HG02623 (cell line): ENCODE results near the gene PBX1.
"Not testable (repeated sequence)": the region's sequence is repeated elsewhere in the genome, so short reads cannot be mapped to it uniquely, and the experiment has no call there.

Experiments
- ATAC-seq: cut with Tn5 transposase; IDR thresholded peaks from one replicate; pipeline ENCODE4 v1.9.1; 2021; ENCODE audit warnings: moderate library complexity; ENCODE audit not compliant: unreplicated experiment

Gene PBX1

DNA sequence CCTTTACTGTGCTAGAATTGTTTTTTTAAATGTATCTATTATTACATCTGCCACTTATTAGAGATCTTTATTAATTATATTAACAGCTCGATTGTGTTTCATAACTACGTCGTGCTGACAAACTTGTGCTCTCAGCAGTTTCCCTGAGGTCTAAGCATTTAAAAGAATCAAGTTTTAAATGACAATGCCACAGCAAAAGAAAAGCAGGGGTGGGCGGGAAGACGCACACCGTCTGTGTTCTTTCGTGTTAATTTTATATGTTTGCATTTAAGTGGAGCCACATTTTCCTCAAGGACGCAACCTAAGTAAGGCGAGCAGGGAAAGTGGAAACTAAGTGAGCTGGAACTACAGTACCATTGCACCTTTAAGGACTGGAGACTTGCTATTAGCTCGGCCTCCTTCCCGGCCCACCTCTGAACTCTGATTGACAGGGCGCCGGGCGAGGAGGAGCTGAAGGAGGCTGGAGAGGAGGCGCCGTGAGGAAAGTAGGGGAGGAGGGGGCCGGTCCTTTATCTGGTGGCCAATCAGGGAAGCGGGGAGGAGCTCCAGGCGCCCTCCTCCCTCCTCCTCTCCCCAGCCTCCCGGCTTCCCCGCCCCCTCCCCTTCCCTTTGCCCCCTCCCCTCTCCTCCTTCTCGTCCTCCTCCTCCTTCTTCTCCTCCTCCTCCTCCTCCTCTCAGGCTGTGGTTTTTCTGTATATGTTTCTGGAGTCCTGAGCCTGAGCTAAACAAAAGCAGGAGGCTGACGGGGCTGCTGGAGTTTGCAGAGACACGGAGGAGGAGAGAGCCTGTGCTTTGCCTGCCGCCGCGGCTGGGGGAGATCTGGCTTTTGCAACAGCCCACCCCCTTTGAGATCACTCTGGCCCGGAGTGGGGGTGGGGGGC, at the start of gene PBX1:
Gene PBX1, plus strand, starts transcription at position 724 of the 881 bp plus-strand sequence.
- peak; percentile 100 for ATAC-seq

DNA sequence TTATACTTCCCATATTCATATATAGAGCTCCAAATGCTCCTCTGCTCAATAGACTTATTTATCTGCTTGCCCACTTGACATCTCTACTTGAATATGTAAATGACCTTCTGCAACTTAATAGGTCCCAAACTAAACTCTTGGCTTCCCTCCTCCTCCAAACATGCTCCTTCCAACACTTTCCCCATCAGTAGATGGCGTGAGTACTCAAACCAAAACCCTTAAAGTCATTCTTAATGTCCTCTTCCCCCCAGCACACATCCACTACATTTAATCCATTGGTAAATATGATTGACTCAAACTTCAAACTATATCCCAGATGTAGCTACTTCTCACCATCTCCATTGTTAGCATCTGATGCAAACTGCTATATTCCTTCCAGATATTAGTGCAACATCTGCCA, 48.5 kb upstream of the PBX1 start:
- no peak for ATAC-seq

DNA sequence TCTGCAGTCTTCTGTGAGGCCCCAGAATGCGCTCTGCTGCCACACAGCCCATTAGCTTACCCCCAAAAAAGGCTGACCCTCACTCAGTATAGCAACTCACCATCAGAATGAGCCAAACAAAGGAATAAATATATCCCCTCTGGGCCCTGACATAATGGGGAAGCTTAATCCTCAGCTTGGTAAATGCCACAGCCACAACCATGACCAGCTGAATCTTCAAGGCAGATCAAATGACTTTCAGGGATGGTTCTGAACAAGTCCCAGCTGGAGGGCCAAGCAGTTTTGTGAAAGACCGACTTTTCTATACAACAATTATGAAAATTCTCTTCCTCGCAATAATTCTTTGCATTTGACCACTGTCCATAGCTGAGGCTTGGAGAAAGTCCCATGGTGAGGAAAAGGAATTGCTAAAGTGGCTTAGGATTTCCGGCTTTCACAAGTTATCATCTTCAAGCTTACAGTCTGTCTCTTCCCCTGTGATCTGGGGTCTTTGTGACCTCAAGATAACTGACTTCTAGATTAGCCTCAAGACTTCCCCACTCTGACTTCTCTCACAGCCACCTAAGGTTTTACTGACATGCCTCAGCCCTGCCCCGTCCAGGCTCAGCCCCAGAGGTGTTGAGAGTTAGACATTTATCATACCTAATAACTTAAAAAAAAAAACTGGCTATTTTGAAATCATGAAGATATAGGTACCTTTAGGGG, 47.8 kb upstream of the PBX1 start:
- ATAC-seq: no peak

DNA sequence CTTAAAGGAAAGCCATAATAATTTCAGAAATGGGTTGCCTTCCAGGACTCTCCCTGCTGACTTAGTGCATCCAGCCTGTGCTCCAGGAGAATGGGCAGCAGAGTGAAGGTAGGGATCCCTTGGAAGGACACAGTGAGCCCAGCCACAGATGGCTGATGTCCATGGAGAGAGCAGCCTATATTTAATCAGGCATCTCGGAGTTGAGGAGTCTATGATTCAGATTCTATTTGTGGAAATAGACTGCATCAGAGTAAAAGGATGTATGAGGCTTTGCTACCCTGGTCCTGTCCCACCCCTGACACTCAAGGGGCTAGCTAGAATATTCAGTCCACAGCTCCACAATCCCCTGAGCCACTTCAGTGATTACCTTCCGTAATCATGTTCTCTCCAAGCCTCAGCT, 43.8 kb upstream of the PBX1 start:
- no peak for ATAC-seq

DNA sequence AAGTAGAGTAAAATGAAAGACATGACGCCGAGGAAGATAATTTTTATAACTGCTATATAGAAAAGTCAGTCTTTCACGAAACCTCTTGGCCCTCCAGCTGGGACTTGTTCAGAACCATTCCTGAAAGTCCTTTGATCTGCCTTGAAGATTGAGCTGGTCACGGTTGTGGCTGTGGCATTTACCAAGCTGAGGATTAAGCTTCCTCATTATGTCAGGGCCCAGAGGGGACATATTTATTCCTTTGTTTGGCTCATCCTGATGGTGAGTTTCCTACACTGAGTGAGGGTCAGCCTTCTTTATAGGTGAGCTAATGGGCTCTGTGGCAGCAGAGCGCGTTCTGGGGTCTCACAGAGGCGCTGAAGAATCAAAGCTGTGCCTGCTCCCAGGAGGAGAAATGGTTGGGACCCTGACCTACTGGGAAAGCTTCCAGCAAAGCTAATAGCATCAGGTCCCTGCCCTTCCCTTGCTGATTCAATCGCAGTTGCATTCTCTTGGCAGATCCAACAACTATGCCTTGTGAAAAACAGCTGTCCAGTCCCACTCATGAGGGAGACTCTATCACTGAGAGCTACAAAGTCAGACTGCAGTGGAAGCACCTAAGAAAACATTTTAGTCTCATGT, 43.2 kb upstream of the PBX1 start:
- ATAC-seq: no peak

DNA sequence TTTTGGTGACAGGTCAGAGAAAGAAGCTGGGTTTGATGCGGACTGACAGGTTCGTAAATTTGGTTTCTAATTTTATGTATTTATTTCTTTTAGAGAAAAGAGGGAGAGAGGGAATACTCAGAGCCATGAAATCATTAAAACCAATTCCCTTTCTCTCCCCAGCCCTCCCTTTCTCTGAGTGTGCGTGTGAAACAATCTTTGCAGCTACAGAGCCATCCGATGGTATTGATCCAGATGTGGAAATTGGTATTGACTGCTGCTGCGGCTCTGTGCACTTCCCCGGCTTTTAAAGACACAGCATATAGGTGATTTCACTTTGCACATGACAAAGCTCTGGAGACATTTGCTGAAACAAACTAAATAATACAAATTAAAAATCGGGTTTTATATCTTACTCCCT, 42.4 kb upstream of the PBX1 start:
- ATAC-seq: no peak

DNA sequence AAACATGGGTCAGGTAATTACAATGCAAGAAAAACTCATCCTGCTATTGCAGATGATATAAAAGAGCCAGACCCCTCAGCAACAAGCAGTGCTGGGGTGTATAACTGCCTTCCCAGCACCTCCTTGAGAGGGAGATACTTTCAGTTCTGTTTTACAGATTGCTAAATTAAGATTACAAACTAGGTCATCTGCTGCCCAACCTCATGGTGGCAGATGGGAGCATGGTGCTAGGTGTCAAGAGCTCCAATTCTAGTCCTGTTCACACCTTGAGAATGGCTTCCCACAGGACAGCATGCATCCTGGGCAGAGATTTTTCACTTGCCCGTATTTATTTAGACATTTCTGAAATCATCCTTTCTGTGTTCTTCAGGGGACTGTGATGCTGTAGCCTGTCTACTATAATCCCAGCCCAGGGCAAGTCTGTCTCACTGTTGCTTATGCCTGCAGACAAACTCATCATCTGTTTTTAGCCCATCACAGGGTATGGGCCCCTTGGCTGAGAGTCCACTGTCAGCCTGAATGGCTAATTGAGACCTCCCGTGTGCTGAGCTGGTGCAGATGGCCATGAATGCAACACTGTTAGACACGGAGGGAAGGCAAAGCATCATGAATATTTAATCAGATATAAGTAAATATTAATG, 40.2 kb upstream of the PBX1 start:
- no peak for ATAC-seq

DNA sequence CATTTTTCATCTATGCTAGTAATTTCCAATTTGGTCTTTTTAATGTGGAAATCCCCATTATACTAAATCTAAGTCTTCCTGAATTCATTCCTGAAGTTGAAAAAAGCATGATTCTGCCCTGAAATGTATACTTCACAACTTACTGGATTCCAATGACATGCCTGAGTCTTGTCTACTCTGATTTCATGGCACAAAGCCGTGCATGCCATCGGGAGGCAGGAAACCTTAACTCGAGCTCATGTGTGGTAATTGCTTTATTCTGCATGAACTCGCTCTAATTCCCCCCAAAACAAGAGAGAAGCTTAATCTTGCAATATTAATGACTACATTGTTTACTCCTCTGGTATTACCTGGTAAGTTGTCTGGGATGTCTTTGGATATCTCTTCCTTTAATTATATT, 39.6 kb upstream of the PBX1 start:
- no peak for ATAC-seq

DNA sequence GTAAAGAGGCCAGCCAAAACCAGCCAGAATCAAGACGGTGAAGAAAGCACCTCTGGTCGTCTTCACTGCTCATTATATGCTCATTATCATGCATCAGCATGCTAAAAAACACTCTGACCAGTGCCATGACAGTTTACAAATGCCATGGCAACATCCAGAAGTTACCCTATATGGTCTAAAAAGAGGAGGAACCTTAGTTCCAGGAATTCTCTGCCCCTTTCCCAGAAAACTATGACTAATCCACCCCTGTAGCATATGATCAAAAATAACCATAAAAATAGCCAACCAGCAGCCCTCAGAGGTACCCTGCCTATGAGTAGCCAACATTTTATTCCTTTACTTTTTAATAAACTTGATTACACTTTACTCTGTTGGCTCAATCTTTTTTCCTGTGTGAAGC, 34.2 kb upstream of the PBX1 start:
- ATAC-seq: no peak

DNA sequence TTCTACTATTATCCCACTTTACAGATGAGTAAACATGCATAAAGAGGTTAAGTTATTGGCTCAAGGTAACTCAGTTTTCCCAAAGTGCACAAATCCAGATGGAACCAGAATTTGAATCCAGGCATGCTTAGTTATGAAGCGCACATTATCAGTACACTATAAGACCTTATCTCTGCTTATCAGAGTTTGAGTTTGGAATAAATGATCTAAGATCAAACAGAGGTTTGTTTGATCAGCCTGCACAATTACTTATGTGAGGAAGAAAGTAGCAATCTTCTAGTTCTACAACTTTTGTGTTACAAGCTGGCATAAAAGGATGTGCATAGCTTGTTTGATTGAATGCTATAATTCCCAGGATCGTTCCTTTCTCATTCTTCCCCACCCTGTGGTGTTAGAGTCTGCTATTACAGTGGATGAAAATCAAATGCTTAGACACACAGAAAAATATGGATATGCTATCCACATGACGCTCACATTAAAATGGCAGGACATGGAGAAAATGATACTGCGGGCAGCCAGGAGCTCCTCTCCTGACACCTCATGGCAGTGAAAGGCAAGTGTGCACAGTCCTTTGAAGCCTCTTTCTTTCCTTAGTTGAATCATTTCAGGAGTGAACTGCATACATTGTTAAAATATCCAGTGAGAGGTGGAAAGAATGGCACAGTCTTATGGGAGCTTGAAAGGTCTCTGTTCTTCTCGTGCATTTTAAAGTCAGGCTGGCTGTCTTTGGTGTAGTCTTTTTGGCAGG, 23.9 kb upstream of the PBX1 start:
- ATAC-seq: no peak

DNA sequence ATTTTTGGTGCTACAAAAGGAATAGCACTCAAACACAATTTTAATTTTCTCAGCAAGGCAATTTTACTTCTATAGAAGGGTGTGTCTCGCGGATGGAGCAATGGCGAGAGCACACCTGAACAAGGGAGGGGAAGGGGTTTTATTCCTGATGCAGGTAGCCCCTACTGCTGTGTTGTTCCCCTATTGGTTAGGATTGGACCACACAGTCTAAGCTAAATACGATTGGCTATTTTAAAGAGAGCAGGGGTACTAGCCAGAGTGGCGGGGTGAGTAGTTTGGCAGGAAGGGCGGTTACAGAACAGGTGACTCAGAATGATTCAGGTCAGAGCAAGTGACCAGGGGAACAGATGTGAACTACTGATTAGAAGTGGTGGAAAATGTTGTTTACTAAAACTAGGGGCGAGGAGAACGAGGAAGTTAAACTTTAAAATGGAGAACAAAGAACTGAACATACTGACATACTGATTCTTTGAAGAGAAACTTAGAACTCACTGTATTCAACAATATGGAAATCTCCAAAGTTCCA, 6.5 kb upstream of the PBX1 start:
- not testable (repeated sequence) for ATAC-seq

DNA sequence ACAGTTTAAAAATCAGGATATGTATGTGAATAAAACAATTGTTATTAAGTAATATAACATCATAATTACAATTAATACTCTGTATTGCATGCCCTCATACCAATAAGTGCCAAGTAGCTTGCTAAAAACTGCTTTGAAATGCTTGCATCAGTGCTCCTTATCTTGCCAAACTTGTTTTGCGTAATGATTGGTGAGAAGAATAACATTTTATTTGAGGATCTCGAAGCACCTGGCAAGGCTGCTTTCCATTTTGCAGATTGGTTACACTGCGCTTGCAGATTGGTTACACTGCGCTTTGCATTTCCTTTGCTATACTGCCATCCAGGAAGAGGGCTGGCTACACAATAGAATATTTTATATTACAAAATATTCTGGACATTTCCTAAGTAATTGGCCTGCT, 1.7 kb upstream of the PBX1 start:
- ATAC-seq: no peak

DNA sequence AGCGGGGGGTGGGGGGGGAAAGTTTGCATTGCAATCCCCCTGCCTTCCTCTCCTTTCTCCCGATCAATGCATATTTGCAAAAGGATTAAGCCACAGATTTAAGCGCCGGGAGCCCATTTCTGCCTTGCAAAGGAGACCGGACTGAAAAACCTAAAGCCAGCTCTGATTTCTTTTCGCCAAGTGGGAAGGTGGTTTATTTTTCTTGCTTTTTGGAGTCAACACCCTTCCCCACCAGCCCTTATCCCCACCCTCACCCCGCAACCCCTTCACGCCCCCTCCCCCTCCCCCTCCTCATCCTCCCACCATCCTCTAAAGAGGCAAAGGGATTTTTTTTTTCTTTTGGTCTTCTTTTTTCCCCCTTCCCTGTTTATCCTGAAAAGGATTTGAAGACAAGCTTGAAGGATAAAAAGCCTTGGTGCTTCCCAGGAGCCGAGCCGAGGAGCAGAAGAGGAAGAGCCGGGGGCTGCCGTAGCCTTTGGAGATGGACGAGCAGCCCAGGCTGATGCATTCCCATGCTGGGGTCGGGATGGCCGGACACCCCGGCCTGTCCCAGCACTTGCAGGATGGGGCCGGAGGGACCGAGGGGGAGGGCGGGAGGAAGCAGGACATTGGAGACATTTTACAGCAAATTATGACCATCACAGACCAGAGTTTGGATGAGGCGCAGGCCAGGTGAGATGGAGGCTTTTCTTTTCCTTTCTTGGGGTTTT, 513 bp downstream of the PBX1 start:
- ATAC-seq: no peak

DNA sequence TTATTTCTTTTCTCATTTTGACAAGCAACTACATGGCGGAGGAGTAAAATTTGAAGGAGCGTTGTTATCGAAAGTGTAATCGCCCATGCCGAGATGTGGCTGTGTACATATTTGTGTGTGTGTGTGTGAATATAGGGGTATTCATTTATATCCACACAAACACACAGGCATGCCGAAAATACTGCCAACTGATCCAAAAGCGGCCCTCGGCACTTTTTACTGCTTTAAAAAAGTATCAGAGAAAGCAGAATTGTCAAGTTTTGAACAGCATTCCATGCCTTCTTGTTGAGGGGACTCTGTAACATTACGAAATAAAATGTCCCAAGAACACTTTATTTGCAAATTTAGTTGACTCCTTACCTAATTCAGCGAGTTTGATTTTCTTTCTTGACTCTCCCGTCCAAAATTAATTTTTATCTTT, 1.1 kb downstream of the PBX1 start:
- no peak for ATAC-seq

DNA sequence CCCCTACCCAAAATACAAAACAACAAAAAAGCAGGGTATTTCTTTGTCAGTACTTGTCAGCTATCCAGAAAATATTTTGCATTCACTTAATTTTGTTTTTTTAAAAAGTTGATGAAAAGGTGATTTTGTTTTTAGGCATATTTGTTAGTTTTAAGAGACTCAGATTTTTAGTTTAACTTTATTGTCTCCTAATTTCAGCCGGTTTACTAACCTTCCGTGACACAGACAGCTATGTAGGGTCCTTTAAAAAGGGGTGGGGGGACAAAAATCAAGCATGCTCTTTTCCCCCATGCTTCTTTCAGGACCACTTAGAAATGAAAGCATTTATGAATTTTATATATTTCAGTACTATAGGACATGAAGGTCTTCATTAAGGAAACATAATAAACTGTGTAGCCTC, 1.6 kb downstream of the PBX1 start:
- no peak for ATAC-seq

DNA sequence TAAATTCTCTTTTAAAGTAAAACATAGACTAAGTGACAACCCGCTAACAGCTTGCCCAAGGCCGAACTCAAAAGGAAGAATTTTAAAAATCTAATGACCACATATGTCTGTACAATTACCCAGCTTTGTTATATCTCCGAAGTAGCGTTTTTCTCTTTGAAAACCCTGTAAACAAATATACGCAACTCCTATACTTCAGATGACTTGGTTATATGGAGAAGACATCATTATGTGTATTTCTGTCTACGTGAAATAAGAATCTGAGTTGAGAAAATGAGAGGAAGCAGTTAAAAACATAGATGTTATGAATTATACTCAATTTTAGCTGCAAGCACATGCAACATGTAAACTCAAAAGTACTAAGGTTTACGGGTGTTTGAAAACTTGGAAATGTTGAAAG, 2.0 kb downstream of the PBX1 start:
- ATAC-seq: no peak

DNA sequence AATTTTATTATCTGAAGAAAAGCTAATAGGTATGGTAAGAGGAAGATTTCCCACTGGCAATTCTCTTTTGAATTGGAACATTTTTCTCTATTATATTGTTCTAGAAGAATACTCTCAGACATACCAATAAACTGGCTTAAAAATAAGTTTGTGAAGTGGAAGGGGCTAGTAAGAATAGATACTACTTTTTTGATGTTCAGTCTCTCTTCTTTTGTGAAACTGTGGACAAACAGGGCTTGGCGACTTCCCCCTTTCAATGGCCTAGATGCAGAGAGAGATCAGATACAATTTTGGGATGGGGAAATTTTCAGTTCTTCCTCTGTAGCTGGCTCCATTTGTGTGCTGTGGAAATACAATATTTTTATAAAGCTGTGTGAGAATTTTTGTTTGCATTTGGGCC, 2.5 kb downstream of the PBX1 start:
- no peak for ATAC-seq

DNA sequence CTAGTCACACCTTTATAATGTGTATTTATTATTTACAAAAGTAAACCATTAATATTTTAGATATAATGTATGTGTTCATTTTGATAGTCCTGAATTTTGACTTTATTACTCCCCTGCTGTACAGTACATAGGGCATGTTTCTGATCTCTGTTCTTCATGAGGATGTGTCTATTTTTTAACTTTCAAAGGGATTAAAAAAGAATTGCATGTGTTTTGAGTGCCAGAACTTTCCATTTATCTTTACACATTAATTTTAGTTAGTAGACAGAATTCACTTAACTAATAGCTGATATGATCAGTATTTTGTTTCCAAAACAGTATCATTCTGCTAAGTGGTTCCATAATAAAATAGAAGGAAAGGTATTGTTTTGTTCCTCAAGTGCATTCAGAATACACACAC, 3.1 kb downstream of the PBX1 start:
- no peak for ATAC-seq

DNA sequence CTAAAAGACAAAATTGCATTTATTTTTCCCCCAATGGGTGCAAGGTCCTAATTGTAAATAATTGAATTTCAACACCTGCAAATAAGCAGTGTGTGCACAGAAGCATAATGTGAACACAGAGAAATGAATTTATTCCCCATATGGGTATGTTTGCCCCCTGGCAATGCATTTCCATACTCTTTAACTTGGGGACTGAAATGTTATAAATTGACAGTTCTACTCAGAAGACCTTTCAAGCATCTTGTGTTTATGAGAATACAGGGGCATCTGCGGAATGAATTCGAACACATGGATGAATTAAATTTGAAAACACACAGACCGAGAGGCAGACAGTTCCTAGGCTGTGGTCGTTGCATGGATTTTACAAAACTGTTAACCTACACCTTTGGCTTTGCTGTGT, 3.5 kb downstream of the PBX1 start:
- no peak for ATAC-seq

DNA sequence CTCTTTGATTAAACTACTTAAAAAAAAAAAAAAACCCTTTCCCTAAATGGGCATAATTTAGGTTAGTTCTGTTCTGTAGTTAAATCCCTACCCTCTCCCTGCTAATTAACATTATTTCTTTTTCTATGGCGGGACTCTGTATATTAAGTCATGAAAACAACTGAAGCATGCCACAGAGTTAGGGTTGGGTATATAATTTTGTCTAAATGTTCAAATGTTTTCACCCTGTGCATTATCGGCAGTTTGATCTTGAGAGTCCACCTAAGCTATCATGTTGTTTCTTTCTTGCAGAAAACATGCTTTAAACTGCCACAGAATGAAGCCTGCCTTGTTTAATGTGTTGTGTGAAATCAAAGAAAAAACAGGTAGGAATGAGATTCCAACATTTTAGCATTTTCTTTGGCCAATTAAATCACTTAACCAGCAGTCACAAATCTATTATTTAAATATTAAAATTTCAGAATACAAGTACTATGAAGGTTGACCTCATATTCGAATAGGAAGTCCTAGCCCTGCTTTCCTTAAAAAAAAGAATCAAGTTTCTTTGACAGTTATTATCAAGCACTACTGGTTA, 4.0 kb downstream of the PBX1 start:
- no peak for ATAC-seq
